MM.1S (cell line): ENCODE results near the gene GRHPR.
"Not testable (repeated sequence)": the region's sequence is repeated elsewhere in the genome, so short reads cannot be mapped to it uniquely, and the experiment has no call there.

ENCODE experiments used
- DNase-seq: peaks from one replicate; pipeline ENCODE4 v3.0.0-alpha.2; 2015
- H2AFZ ChIP-seq: fragments of 300-600 bp; sonication (generic); 2 replicates; pipeline ENCODE4 v1.6.0; 2016; ENCODE audit warnings: antibody characterized with exemption, low read length
- H3F3A ChIP-seq: fragments of 300-600 bp; sonication (generic); 2 replicates; pipeline ENCODE4 v1.6.1; 2016; ENCODE audit warnings: mild to moderate bottlenecking, antibody characterized with exemption, low read length, moderate library complexity, mixed read lengths; ENCODE audit not compliant: insufficient read depth
- H3K27ac ChIP-seq: fragments of 300-600 bp; sonication (generic); 2 replicates; pipeline ENCODE4 v1.5.1; 2016; ENCODE audit warnings: mild to moderate bottlenecking, low read length
- H3K27me3 ChIP-seq: fragments of 300-600 bp; sonication (generic); replicated peaks from 2 replicates; pipeline ENCODE4 v1.6.0; 2016; ENCODE audit warnings: low read length; ENCODE audit not compliant: insufficient read depth
- H3K36me3 ChIP-seq: fragments of 300-600 bp; sonication (generic); replicated peaks from 2 replicates; pipeline ENCODE4 v1.6.1; 2016; ENCODE audit warnings: mild to moderate bottlenecking, low read length, mixed read lengths; ENCODE audit not compliant: insufficient read depth
- H3K4me1 ChIP-seq: fragments of 300-600 bp; sonication (generic); 2 replicates; pipeline ENCODE4 v1.6.1; 2016; ENCODE audit warnings: low read length, mixed read lengths
- H3K4me2 ChIP-seq: fragments of 300-600 bp; sonication (generic); 2 replicates; pipeline ENCODE4 v1.6.0; 2016; ENCODE audit warnings: low read depth, low read length
- H3K4me3 ChIP-seq: fragments of 300-600 bp; sonication (generic); 2 replicates; pipeline ENCODE4 v1.5.1; 2016; ENCODE audit warnings: low read length, mixed read lengths
- H3K79me2 ChIP-seq: fragments of 300-600 bp; sonication (generic); 2 replicates; pipeline ENCODE4 v1.6.1; 2016; ENCODE audit warnings: mixed run types, low read length, mixed read lengths
- H3K9ac ChIP-seq: fragments of 300-600 bp; sonication (generic); 2 replicates; pipeline ENCODE4 v1.6.1; 2016; ENCODE audit warnings: low read length, mixed read lengths
- H3K9me2 ChIP-seq: fragments of 300-600 bp; sonication (generic); replicated peaks from 2 replicates; pipeline ENCODE4 v1.6.1; 2016; ENCODE audit warnings: mild to moderate bottlenecking, low read length, mixed read lengths; ENCODE audit not compliant: insufficient read depth
- H3K9me3 ChIP-seq: fragments of 300-600 bp; sonication (generic); replicated peaks from 2 replicates; pipeline ENCODE4 v1.6.1; 2016; ENCODE audit warnings: mild to moderate bottlenecking, low read length, mixed read lengths; ENCODE audit not compliant: insufficient read depth
- H4K20me1 ChIP-seq: fragments of 300-600 bp; sonication (generic); 2 replicates; pipeline ENCODE4 v1.6.1; 2016; ENCODE audit warnings: mild to moderate bottlenecking, low read length, moderate library complexity, mixed read lengths; ENCODE audit not compliant: insufficient read depth
- CTCF ChIP-seq: fragments of 300-600 bp; sonication (generic); IDR thresholded peaks from 2 replicates; pipeline ENCODE4 v1.5.1; 2016; ENCODE audit warnings: antibody characterized with exemption, low read length, mixed read lengths
- EZH2 ChIP-seq: fragments of 300-600 bp; sonication (generic); optimal IDR thresholded peaks from 2 replicates; pipeline ENCODE3; 2017; ENCODE audit warnings: low read depth, mild to moderate bottlenecking, antibody characterized with exemption, low read length, mixed read lengths
- EZH2phosphoT487 ChIP-seq: fragments of 300-600 bp; sonication (generic); IDR thresholded peaks from 2 replicates; pipeline ENCODE4 v1.6.1; 2018; ENCODE audit warnings: antibody characterized with exemption, low read length

GRHPR gene

GRCh38 chr9:37476930-37477329 lies 54.4 kb downstream of the GRHPR start:
- no peaks in the 10 kb centered on the region for H3K9me3 ChIP-seq
- no peak overlapping the region for H3K9ac ChIP-seq

GRCh38 chr9:37477443-37477842 lies 54.9 kb downstream of the GRHPR start:
- H3K9ac ChIP-seq, H3K79me2 ChIP-seq, H3K9me3 ChIP-seq, H3K4me1 ChIP-seq, H3K9me2 ChIP-seq, H3K27ac ChIP-seq, DNase-seq, H3F3A ChIP-seq, H3K27me3 ChIP-seq, H4K20me1 ChIP-seq, H2AFZ ChIP-seq, H3K4me2 ChIP-seq, H3K4me3 ChIP-seq, H3K36me3 ChIP-seq: not testable (repeated sequence)

More at GRCh38 chr9:37476930-37477329, 54.4 kb downstream of the GRHPR start:
- Histone ChIP-seq H3F3A (no peaks in the 10 kb centered on the region), H3K4me3 (no peak overlapping the region), H3K27me3 (peaks cover 6% of the 10 kb centered on the region), H3K36me3 (no peaks in the 10 kb centered on the region), H4K20me1 (no peaks in the 10 kb centered on the region), H3K4me1 (0 out of 2 replicates have a peak, but pooled peaks cover 4% of the 10 kb centered on the region), H3K27ac (no peak overlapping the region), H3K79me2 (no peaks in the 10 kb centered on the region), H3K9me2 (no peaks in the 10 kb centered on the region), H3K4me2 (no peak overlapping the region), H2AFZ (no peak overlapping the region)
- TF ChIP-seq EZH2 (no peak), CTCF (no peak), EZH2phosphoT487 (no peak)
- no peak for DNase-seq

- H3K4me3 ChIP-seq, H3K4me1 ChIP-seq, H3K27me3 ChIP-seq, H3K9ac ChIP-seq, H3F3A ChIP-seq, H3K27ac ChIP-seq, DNase-seq, H4K20me1 ChIP-seq, H3K79me2 ChIP-seq, H3K36me3 ChIP-seq, H3K9me3 ChIP-seq, H3K9me2 ChIP-seq, H3K4me2 ChIP-seq, H2AFZ ChIP-seq: not testable (repeated sequence)
Observed at GRCh38 chr9:37477987-37478619, 55.6 kb downstream of the GRHPR start.

GRCh38 chr9:37480759-37481158 lies 58.3 kb downstream of the GRHPR start:
- Histone ChIP-seq H2AFZ (no peak overlapping the region), H3K27me3 (peaks cover 6% of the 10 kb centered on the region), H3K4me2 (no peak overlapping the region), H3F3A (no peaks in the 10 kb centered on the region), H3K9me3 (no peaks in the 10 kb centered on the region), H3K36me3 (no peaks in the 10 kb centered on the region), H3K27ac (no peak overlapping the region), H3K4me3 (no peak overlapping the region), H4K20me1 (no peaks in the 10 kb centered on the region), H3K9ac (no peak overlapping the region), H3K79me2 (no peaks in the 10 kb centered on the region), H3K4me1 (peaks cover 6% of the 10 kb centered on the region), H3K9me2 (no peaks in the 10 kb centered on the region)
- TF ChIP-seq EZH2 = no peak
- no peak for TF ChIP-seq CTCF
- no peak for TF ChIP-seq EZH2phosphoT487
- no peak for DNase-seq
